GM21447 (cell line): ENCODE results near the gene MPDZ.

Experiments
- ATAC-seq: cut with Tn5 transposase; IDR thresholded peaks from one replicate; pipeline ENCODE4 v1.9.1; 2021; ENCODE audit not compliant: unreplicated experiment

MPDZ gene

GRCh38 chr9:13140843-13141592, 138.5 kb downstream of the MPDZ start:
- ATAC-seq, result no peak

- ATAC-seq, result no peak
These were observed 139.8 kb downstream of the MPDZ start for GRCh38 chr9:13139641-13140171.

- ATAC-seq, result no peak
These were observed 142.1 kb downstream of the MPDZ start for GRCh38 chr9:13137426-13137825.

- no peak for ATAC-seq
These were observed 147.5 kb downstream of the MPDZ start for GRCh38 chr9:13131991-13132390.

- no peak for ATAC-seq
These were observed 148.1 kb downstream of the MPDZ start for GRCh38 chr9:13131416-13131815.

GRCh38 chr9:13128266-13128860, 151.1 kb downstream of the MPDZ start:
- ATAC-seq, result no peak

GRCh38 chr9:13127131-13127530, 152.4 kb downstream of the MPDZ start:
- ATAC-seq, result no peak

- no peak for ATAC-seq
These were observed 154.2 kb downstream of the MPDZ start for GRCh38 chr9:13125261-13125660.

- no peak for ATAC-seq
These were observed 156.6 kb downstream of the MPDZ start for GRCh38 chr9:13122756-13123369.

GRCh38 chr9:13118313-13118712, 161.2 kb downstream of the MPDZ start:
- ATAC-seq, result no peak

- no peak for ATAC-seq
These were observed 163.2 kb downstream of the MPDZ start for GRCh38 chr9:13116292-13116691.

GRCh38 chr9:13113751-13114150, 165.7 kb downstream of the MPDZ start:
- no peak for ATAC-seq

- no peak for ATAC-seq
These were observed 166.3 kb downstream of the MPDZ start for GRCh38 chr9:13113216-13113615.

GRCh38 chr9:13111778-13112177, 167.7 kb downstream of the MPDZ start:
- ATAC-seq, result no peak

- ATAC-seq, result no peak
These were observed 168.6 kb downstream of the MPDZ start for GRCh38 chr9:13110766-13111417.

- ATAC-seq, result no peak
These were observed 169.7 kb downstream of the MPDZ start for GRCh38 chr9:13109781-13110180.

GRCh38 chr9:13107008-13107407, 172.5 kb downstream of the MPDZ start:
- ATAC-seq, result no peak

- ATAC-seq, result no peak
These were observed 178.4 kb downstream of the MPDZ start for GRCh38 chr9:13100914-13101572.

- ATAC-seq, result no peak
These were observed 184.4 kb downstream of the MPDZ start for GRCh38 chr9:13095056-13095455.

- no peak for ATAC-seq
These were observed 188.9 kb downstream of the MPDZ start for GRCh38 chr9:13090628-13091027.

- ATAC-seq, result no peak
These were observed 189.8 kb downstream of the MPDZ start for GRCh38 chr9:13089666-13090065.
